Nephron progenitor cell (in vitro differentiated cells): ENCODE data around the gene SLC23A2.

ENCODE experiments used
- DNase-seq: peaks from one replicate; pipeline ENCODE4 v3.0.0; 2021
- H3K27ac Mint-ChIP-seq: 2 replicates; pipeline ENCODE4 v1.8.0; 2021; ENCODE audit warnings: mild to moderate bottlenecking, moderate library complexity, mixed read lengths
- H3K27me3 Mint-ChIP-seq: 2 replicates; pipeline ENCODE4 v1.8.0; 2021; ENCODE audit warnings: mild to moderate bottlenecking, low read depth, mixed read lengths; ENCODE audit not compliant: poor library complexity
- H3K36me3 Mint-ChIP-seq: 2 replicates; pipeline ENCODE4 v1.8.0; 2021; ENCODE audit warnings: low read depth, mixed read lengths
- H3K4me1 Mint-ChIP-seq: 2 replicates; pipeline ENCODE4 v1.8.0; 2021; ENCODE audit warnings: mixed read lengths
- H3K4me3 Mint-ChIP-seq: 2 replicates; pipeline ENCODE4 v1.8.0; 2021; ENCODE audit warnings: mild to moderate bottlenecking, moderate library complexity, mixed read lengths
- H3K9me3 Mint-ChIP-seq: 2 replicates; pipeline ENCODE4 v1.8.0; 2021; ENCODE audit warnings: mild to moderate bottlenecking, moderate library complexity, mixed read lengths
- TF ChIP-seq, protein P1 (sequence below): fragments of 200-600 bp; sonication (generic); IDR thresholded peaks from 2 replicates; pipeline ENCODE4 v1.5.0; 2021; ENCODE audit warnings: antibody characterized with exemption

Gene SLC23A2

GRCh38 chr20:4836473-4836872, 164.8 kb downstream of the SLC23A2 start:
- no peak for DNase-seq
- TF ChIP-seq, protein P1, sequence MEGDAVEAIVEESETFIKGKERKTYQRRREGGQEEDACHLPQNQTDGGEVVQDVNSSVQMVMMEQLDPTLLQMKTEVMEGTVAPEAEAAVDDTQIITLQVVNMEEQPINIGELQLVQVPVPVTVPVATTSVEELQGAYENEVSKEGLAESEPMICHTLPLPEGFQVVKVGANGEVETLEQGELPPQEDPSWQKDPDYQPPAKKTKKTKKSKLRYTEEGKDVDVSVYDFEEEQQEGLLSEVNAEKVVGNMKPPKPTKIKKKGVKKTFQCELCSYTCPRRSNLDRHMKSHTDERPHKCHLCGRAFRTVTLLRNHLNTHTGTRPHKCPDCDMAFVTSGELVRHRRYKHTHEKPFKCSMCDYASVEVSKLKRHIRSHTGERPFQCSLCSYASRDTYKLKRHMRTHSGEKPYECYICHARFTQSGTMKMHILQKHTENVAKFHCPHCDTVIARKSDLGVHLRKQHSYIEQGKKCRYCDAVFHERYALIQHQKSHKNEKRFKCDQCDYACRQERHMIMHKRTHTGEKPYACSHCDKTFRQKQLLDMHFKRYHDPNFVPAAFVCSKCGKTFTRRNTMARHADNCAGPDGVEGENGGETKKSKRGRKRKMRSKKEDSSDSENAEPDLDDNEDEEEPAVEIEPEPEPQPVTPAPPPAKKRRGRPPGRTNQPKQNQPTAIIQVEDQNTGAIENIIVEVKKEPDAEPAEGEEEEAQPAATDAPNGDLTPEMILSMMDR: no peak
- Mint-ChIP-seq H3K9me3 (peaks cover 8% of the 10 kb centered on the region), H3K36me3 (no peaks in the 10 kb centered on the region), H3K27me3 (peaks cover 36% of the 10 kb centered on the region), H3K4me3 (no peak overlapping the region), H3K27ac (no peak overlapping the region), H3K4me1 (peaks cover 11% of the 10 kb centered on the region)

DNA sequence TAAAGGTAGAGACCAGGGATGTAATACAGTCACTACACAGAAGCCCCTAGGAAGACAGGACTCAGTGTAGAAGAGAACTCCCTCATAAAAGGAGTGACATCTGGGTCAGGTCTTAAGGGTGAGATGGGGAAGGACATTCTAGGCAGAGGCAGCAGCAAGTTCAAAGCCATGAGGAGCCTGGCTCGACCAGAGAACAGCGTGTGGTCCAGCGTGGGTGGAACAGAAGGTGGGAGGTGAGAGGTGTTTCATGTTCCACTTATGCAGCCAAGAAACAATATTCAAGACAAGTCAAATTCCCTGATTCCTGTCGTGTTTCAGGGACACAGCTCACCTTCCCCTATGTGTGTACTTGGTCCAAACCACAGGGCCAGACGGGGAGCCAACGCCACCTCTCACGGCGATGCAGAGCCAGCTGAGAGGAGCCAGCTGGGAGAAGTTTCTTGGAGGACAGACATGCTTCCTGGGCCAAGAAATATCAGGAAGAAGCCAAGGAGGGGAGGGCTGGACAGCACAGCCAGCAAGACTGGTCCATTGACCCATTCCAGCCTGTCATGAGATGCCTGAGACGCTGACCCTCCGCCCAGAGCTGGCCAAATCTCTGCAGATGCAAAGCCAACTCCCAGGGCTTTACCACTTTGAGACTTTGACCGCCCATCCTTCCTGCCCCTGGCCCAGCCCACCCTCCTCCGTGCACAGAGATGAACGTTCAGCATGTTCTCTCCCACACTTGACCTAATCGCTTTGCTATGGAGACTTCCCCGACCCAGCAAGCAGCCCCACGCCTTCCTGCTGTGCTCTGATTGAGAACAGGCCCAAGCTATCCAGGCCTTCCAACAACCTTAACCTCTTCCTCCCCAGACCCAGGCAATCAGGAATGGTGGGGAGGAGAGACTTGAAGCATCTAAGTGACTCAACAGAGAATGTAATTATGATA, 165.8 kb downstream of the SLC23A2 start:
- DNase-seq: no peak
- Mint-ChIP-seq H3K27ac (no peak overlapping the region), H3K36me3 (no peaks in the 10 kb centered on the region), H3K4me3 (no peak overlapping the region), H3K9me3 (peaks cover 8% of the 10 kb centered on the region), H3K27me3 (peaks cover 29% of the 10 kb centered on the region), H3K4me1 (peaks cover 14% of the 10 kb centered on the region)
- TF ChIP-seq, protein P1: no peak

GRCh38 chr20:4833074-4833728, 168.1 kb downstream of the SLC23A2 start:
- no peak overlapping the region for H3K27ac Mint-ChIP-seq
- peaks cover 13% of the 10 kb centered on the region for H3K27me3 Mint-ChIP-seq
- TF ChIP-seq, protein P1: no peak
- H3K9me3 Mint-ChIP-seq: no peaks in the 10 kb centered on the region
- peaks cover 36% of the 10 kb centered on the region for H3K4me1 Mint-ChIP-seq
- DNase-seq: no peak
- no peaks in the 10 kb centered on the region for H3K36me3 Mint-ChIP-seq
- H3K4me3 Mint-ChIP-seq: no peak overlapping the region

DNA sequence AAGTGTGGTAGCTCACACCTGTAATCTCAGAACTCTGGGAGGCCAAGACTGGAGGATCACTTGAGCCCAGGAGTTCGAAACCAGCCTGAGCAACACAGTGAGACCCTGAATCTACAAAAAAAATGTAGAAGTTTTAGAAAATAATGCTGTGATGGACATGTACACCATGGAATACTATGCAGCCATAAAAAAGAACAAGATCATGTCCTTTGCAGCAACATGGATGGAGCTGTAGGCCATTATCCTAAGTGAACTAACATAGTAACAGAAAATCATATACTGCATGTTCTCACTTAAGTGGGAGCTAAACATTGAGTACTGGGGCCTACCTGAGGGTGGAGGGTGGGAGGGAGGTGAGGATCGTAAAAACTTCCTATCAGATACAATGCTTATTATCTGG, 168.8 kb downstream of the SLC23A2 start:
- TF ChIP-seq, protein P1: no peak
- Mint-ChIP-seq H3K4me3 (no peak overlapping the region), H3K27me3 (peaks cover 7% of the 10 kb centered on the region), H3K36me3 (no peaks in the 10 kb centered on the region), H3K9me3 (no peaks in the 10 kb centered on the region), H3K27ac (no peak overlapping the region), H3K4me1 (peaks cover 36% of the 10 kb centered on the region)
- DNase-seq: no peak

- no peak overlapping the region for H3K4me3 Mint-ChIP-seq
- TF ChIP-seq, protein P1: no peak
- peaks cover 30% of the 10 kb centered on the region for H3K4me1 Mint-ChIP-seq
- no peaks in the 10 kb centered on the region for H3K9me3 Mint-ChIP-seq
- no peaks in the 10 kb centered on the region for H3K36me3 Mint-ChIP-seq
- H3K27me3 Mint-ChIP-seq: peaks cover 6% of the 10 kb centered on the region
- no peak overlapping the region for H3K27ac Mint-ChIP-seq
- no peak for DNase-seq
These were observed 170.6 kb downstream of the SLC23A2 start for GRCh38 chr20:4830696-4831095.
